ENCODE results near the gene LYPD6.
A peak's percentile ranks its signal among the peaks of the same experiment; 100 is the strongest.

Gene LYPD6

DNA sequence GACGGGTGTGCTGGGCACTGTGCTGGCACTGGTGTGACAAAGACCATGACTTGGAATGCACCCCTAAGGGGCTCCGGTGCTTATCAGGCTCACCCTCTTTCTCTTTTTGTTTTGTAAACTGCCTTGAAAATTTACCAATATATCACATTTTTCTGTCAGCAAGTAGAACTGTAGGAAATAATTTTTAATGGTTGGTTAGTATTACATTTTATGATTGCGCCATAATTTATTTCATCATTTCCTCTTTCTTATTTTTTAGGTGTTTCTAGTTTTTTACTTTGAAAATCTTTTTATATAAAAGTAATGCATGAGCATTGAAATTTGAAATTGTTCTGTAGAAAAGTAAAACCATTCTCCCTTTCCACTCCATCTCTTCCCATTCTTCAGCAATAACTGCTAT, 156.3 kb downstream of the LYPD6 start (continued):
- TF ChIP-seq, protein P1, sequence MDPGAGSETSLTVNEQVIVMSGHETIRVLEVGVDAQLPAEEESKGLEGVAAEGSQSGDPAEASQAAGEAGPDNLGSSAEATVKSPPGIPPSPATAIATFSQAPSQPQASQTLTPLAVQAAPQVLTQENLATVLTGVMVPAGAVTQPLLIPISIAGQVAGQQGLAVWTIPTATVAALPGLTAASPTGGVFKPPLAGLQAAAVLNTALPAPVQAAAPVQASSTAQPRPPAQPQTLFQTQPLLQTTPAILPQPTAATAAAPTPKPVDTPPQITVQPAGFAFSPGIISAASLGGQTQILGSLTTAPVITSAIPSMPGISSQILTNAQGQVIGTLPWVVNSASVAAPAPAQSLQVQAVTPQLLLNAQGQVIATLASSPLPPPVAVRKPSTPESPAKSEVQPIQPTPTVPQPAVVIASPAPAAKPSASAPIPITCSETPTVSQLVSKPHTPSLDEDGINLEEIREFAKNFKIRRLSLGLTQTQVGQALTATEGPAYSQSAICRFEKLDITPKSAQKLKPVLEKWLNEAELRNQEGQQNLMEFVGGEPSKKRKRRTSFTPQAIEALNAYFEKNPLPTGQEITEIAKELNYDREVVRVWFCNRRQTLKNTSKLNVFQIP (CRISPR knock-in tag; IDR thresholded peaks at IDR 0.05; ENCODE audit: borderline replicate concordance, low read depth) = no peak
- TF ChIP-seq ZNF565 (CRISPR knock-in tag; conservative IDR thresholded peaks at IDR 0.05; ENCODE audit: low read depth) (no peak), ZFP30 (CRISPR knock-in tag; IDR thresholded peaks at IDR 0.05) (no peak), ZNF70 (CRISPR knock-in tag; IDR thresholded peaks at IDR 0.05) (no peak), ISL1 (CRISPR knock-in tag; IDR thresholded peaks at IDR 0.05) (no peak), ESRRG (CRISPR knock-in tag; IDR thresholded peaks at IDR 0.05) (no peak), SNAI2 (CRISPR knock-in tag; IDR thresholded peaks at IDR 0.05) (no peak)

DNA sequence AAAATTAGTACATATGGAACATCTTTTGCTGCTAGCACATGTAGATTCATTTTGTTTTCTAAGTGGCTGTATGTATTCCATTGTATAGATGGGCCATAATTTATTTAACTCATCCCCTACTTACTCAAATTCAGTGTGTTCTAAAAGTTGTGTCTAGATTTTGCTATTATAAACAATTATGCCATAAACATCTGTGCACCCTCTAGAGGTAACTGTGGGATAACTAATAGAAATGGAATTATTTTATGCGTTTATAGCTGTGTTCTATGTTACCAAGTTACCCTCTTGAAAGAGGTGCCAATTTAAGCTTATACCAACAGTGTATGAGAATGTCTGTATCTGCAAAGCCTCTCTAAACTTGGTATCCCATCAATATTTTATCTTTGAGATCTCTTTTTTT, 156.8 kb downstream of the LYPD6 start:
- TF ChIP-seq ESRRG (CRISPR knock-in tag; IDR thresholded peaks at IDR 0.05) = no peak
- TF ChIP-seq OSR1 (CRISPR knock-in tag; IDR thresholded peaks at IDR 0.05) = no peak
- no peak for TF ChIP-seq CREB5 (CRISPR knock-in tag; IDR thresholded peaks at IDR 0.05; ENCODE audit: low read depth)
- TF ChIP-seq ZC3H10 (CRISPR knock-in tag; IDR thresholded peaks at IDR 0.05) = no peak
- TF ChIP-seq TCF4 (CRISPR knock-in tag; IDR thresholded peaks at IDR 0.05; ENCODE audit: borderline replicate concordance) = no peak
- peak; percentile 47; the same call in 1 of the 3 replicates for ATAC-seq

DNA sequence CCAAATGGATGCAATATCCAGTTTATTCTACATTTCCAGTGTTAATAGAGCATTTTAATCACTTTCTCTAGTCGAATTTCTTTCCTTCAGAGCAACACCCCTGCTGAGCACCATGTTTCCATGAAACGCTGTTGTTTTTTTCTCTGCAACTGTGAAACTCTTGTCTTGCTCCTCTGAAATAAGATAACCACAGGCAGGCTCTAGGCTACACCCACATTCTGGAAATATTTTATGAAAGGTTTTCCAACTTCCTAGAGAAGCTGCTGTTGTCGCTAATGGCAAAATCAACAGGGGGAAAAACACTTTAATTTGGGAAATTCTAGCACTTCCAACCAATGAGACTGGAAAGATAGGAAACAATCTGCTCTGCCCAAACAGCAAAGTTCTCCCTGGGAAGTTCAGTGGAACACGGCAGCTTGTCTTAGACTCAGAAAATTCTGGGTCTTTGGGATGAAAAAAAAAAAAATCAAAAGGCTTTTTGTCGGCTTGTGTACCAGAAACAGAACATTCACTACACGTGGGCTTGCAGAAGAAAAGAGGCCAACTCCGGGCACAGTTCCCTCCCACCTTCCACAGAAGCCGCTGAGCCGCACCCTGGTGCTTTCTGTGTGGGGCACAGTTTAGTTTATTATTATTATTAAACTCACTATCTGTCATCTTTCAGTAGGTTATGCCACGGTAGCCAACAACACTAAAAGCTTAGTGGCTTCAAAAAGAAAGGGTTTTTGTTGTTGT, 158.5 kb downstream of the LYPD6 start:
- TF ChIP-seq TOX (CRISPR knock-in tag; IDR thresholded peaks at IDR 0.05; ENCODE audit: borderline replicate concordance) = no peak
- TF ChIP-seq ZNF8 (CRISPR knock-in tag; IDR thresholded peaks at IDR 0.05) = no peak
- no peak for TF ChIP-seq SNAI2 (CRISPR knock-in tag; IDR thresholded peaks at IDR 0.05)
- TF ChIP-seq ARNTL (CRISPR knock-in tag; IDR thresholded peaks at IDR 0.05; ENCODE audit: borderline replicate concordance, low read depth) = no peak
- no peak for TF ChIP-seq GLIS3 (CRISPR knock-in tag; IDR thresholded peaks at IDR 0.05)
- no peak for TF ChIP-seq RARB (CRISPR knock-in tag; IDR thresholded peaks at IDR 0.05)
- TF ChIP-seq, protein P1 (CRISPR knock-in tag; IDR thresholded peaks at IDR 0.05; ENCODE audit: borderline replicate concordance, low read depth) = no peak
- TF ChIP-seq CSDC2 (CRISPR knock-in tag; IDR thresholded peaks at IDR 0.05) = no peak
- no peak for TF ChIP-seq ZNF70 (CRISPR knock-in tag; IDR thresholded peaks at IDR 0.05)
- TF ChIP-seq, protein P2, sequence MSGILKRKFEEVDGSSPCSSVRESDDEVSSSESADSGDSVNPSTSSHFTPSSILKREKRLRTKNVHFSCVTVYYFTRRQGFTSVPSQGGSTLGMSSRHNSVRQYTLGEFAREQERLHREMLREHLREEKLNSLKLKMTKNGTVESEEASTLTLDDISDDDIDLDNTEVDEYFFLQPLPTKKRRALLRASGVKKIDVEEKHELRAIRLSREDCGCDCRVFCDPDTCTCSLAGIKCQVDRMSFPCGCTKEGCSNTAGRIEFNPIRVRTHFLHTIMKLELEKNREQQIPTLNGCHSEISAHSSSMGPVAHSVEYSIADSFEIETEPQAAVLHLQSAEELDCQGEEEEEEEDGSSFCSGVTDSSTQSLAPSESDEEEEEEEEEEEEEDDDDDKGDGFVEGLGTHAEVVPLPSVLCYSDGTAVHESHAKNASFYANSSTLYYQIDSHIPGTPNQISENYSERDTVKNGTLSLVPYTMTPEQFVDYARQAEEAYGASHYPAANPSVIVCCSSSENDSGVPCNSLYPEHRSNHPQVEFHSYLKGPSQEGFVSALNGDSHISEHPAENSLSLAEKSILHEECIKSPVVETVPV (CRISPR knock-in tag; IDR thresholded peaks at IDR 0.05) = no peak
- no peak for TF ChIP-seq CREB5 (CRISPR knock-in tag; IDR thresholded peaks at IDR 0.05; ENCODE audit: low read depth)
- no peak for TF ChIP-seq BACH2 (CRISPR knock-in tag; IDR thresholded peaks at IDR 0.05; ENCODE audit: borderline replicate concordance)
- no peak for TF ChIP-seq PPARA (CRISPR knock-in tag; IDR thresholded peaks at IDR 0.05; ENCODE audit: borderline replicate concordance)
- TF ChIP-seq ZC3H10 (CRISPR knock-in tag; IDR thresholded peaks at IDR 0.05) = no peak
- TF ChIP-seq ZNF565 (CRISPR knock-in tag; conservative IDR thresholded peaks at IDR 0.05; ENCODE audit: low read depth) = no peak
- no peak for TF ChIP-seq ZFP3 (CRISPR knock-in tag; IDR thresholded peaks at IDR 0.05)
- TF ChIP-seq, protein P3, sequence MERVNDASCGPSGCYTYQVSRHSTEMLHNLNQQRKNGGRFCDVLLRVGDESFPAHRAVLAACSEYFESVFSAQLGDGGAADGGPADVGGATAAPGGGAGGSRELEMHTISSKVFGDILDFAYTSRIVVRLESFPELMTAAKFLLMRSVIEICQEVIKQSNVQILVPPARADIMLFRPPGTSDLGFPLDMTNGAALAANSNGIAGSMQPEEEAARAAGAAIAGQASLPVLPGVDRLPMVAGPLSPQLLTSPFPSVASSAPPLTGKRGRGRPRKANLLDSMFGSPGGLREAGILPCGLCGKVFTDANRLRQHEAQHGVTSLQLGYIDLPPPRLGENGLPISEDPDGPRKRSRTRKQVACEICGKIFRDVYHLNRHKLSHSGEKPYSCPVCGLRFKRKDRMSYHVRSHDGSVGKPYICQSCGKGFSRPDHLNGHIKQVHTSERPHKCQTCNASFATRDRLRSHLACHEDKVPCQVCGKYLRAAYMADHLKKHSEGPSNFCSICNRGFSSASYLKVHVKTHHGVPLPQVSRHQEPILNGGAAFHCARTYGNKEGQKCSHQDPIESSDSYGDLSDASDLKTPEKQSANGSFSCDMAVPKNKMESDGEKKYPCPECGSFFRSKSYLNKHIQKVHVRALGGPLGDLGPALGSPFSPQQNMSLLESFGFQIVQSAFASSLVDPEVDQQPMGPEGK (CRISPR knock-in tag; IDR thresholded peaks at IDR 0.05; ENCODE audit: borderline replicate concordance) = no peak
- TF ChIP-seq OSR1 (CRISPR knock-in tag; IDR thresholded peaks at IDR 0.05) = no peak
- ATAC-seq = no peak

Data from SK-N-SH treated with all-trans-retinoic acid at 6 μM for 48 hours (cell line).